Measurements from ENCODE around the gene PIGB. TPM values are rescaled to one million over a fixed set of nuclear protein-coding genes. Genes with fewer than 3 reads are reported as not detected.

PIGB gene
- total and polyA plus RNA-seq, 12 donors, result 1.4 to 9.9 (median 3.1) TPM

DNA sequence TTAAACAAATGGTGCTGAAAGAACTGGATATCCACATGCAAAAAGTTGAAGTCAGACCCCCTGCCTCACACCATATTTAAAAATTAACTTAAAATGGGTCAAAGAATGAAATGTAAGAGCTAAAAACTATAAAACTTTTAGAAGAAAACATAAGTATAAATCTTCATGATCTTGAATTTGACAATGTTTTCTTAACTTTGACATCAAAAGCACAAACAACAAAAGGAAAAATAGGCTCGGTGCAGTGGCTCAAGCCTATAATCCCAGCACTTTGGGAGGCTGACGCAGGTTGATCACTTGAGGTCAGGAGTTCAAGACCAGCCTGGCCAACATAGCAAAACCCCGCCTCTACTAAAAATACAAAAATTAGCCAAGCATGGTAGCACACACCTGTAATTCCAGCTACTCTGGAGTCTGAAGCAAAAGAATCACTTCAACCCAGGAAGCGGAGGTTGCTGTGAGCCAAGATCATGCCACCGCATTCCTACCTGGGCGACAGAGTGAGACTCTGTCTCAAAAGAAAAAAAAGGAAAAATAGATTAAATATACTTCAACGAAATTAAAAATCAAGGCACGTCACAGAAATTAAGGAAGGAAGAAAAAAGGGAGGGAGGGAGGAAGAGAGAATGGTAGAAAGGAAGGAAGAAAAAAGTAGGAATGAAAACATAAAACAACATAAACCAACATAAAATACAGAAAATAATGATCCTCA lies 30.9 kb upstream of the PIGB start:
- H3K4me3 ChIP-seq, result peak overlapping the region in 3 of 10 donors; percentile 80 to 89 (median 86)

DNA sequence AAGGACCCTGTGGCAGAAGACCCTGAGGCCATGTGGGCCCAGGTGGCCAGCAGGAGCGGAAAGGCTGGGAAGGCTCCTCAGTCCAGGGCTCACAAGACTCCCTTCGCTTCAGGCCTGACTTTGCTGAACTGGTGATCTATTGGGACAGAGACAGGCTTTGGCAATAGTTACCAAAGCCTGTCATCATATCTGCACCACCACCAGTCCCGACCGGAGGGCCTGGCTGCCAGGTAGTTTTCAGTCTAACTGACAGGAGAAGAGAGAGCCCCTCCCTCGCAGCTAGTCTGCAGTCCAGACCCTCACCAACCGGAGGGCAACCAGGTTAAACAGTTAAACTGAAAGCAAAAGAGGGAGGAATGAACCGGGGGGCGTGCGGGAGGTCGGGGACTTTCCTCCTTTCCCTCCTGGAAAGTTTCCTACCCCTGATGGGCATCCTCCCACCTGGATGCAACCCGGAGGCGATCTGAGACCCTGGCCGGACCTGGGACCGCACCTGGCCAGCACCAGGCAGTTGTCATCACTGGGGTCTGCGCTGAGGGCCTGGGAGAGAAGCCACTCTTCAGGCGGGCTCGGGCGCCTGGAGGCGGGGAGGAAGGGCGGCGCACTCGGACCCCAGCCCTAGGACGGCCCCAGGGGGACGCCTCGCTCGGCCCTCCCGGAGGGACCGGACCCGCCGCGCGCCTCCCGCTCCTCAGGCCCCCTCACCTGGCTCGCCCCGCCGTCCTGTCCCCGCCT lies 29.8 kb upstream of the PIGB start:
- Histone ChIP-seq H3K4me3 (peak overlapping the region; percentile 70 to 92 (median 85)), H3K27ac (peak overlapping the region; percentile 77 to 98 (median 87)), H3K36me3 (no peaks in the 10 kb centered on the region), H3K9me3 (no peaks in the 10 kb centered on the region), H3K27me3 (no peaks in the 10 kb centered on the region), H3K4me1 (peaks cover 0 to 46% (median 11%) of the 10 kb centered on the region in 9 donors)
- TF ChIP-seq, protein P1, sequence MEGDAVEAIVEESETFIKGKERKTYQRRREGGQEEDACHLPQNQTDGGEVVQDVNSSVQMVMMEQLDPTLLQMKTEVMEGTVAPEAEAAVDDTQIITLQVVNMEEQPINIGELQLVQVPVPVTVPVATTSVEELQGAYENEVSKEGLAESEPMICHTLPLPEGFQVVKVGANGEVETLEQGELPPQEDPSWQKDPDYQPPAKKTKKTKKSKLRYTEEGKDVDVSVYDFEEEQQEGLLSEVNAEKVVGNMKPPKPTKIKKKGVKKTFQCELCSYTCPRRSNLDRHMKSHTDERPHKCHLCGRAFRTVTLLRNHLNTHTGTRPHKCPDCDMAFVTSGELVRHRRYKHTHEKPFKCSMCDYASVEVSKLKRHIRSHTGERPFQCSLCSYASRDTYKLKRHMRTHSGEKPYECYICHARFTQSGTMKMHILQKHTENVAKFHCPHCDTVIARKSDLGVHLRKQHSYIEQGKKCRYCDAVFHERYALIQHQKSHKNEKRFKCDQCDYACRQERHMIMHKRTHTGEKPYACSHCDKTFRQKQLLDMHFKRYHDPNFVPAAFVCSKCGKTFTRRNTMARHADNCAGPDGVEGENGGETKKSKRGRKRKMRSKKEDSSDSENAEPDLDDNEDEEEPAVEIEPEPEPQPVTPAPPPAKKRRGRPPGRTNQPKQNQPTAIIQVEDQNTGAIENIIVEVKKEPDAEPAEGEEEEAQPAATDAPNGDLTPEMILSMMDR (IDR thresholded peaks at IDR 0.05), result no peak
- 3% methylated on average over 37 of the region's 37 CpGs for WGBS, 2 donors
- intact Hi-C loops (cut with DNase I), result loop anchor here in 2 of 10 donors (2.0 kb wide), 2 partner anchors 68 to 70 kb away; no protein-coding TSS in a partner anchor
- DNase-seq, result no peak
- ATAC-seq, result peak in 6 of 8 donors; percentile 19 to 51 (median 24)

More for the DNA sequence above, 30.9 kb upstream of the PIGB start:
- Histone ChIP-seq H3K36me3 (no peaks in the 10 kb centered on the region), H3K27ac (peak overlapping the region in 1 of 10 donors; percentile 98), H3K4me1 (peaks cover 0 to 56% (median 11%) of the 10 kb centered on the region in 9 donors), H3K9me3 (no peaks in the 10 kb centered on the region), H3K27me3 (no peaks in the 10 kb centered on the region)
- intact Hi-C loops (cut with DNase I), result loop anchor here in 2 of 10 donors (2.0 kb wide), 2 partner anchors 67 to 69 kb away; no protein-coding TSS in a partner anchor
- DNase-seq (no peak), ATAC-seq (no peak)
- TF ChIP-seq, protein P1 (IDR thresholded peaks at IDR 0.05), result no peak
- WGBS, 2 donors, result 91 to 96% methylated on average over 8 of the region's 8 CpGs

DNA sequence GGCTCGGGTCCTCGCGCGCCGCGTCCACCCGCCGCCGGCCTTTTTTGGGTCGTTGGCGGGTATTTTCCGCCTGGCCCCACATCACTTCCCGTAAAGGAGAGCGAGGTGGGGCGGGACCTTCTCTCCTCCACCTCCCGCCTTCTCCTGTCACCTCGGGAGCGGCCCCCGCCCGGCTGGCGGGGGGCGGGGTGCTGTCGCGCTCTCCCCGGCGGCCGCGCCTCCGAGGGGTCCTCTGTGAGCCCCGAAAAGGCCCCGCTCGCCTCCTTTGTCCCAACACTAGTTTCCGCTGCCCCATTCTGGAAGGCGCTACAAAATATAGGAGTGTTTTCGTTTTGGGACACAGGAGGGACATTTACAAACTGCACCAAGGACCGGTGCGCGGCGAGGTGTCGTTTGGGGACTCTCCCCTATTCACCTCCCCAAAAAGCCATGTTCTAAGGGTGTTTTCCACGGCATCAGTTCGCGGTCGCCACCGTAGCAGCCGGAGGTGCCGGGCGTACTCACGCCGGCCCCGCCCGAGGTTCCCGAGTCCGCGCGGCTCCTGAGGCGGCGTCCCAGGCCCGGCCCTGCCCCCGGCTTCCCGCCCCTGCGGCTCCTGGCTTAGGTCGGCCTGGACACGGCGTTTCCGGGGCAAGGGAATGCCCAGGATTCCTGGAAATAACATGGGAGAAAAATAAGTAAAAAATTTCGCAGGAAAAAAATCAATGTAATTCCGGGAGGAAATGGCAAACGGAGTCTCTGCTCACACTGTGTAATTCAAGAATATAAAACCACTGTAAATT lies 29.1 kb upstream of the PIGB start, which contains the start of gene RAB27A:
TSS of gene RAB27A (minus strand) at position 68 of the 782 bp plus-strand sequence. CDS start 54,879 bp downstream, outside the sequence.
- 0 to 1% methylated on average over 69 of the region's 69 CpGs for WGBS, 2 donors
- peaks cover 0 to 38% (median 11%) of the 10 kb centered on the region in 9 donors for H3K4me1 ChIP-seq
- no peaks in the 10 kb centered on the region for H3K36me3 ChIP-seq
- H3K9me3 ChIP-seq, result no peaks in the 10 kb centered on the region
- no peaks in the 10 kb centered on the region for H3K27me3 ChIP-seq
- ATAC-seq (peak; percentile 90 to 95 (median 93)), DNase-seq (peak; percentile 62 to 70)
- H3K27ac ChIP-seq, result peak within 1 kb of the TSS; percentile 77 to 98 (median 87)
- peak within 1 kb of the TSS; percentile 70 to 92 (median 85) for H3K4me3 ChIP-seq
- TF ChIP-seq, protein P1 (IDR thresholded peaks at IDR 0.05), result no peak
- intact Hi-C loops (cut with DNase I), result loop anchor here in 9 of 10 donors (1.0 to 5.0 kb wide), 5 partner anchors 69 to 93 kb away; partner anchors contain the start of gene RSL24D1 (in 1 of the 9)
